Endothelial cell of umbilical vein (primary cell): ENCODE data around the gene EML6. TPM values are rescaled to one million over a fixed set of nuclear protein-coding genes. Genes with fewer than 3 reads are reported as not detected.

Source experiments
- BruUV-seq: library from RNA; stranded (reverse); fragments of 400-500 nt; replicated peaks from 2 replicates; lab custom pipeline; 2021; lab: Mats Ljungman, UMichigan
- CTCF ChIA-PET: fragments of 300-600, 350-600 bp; sonication (Branson Sonifier 250); formaldehyde crosslinking; loops from one replicate; lab custom pipeline; 2021; ENCODE audit warnings: antibody characterized with exemption, inconsistent platforms; lab: Charles Lee
- POLR2A ChIA-PET: fragments of 300-600, 350-600 bp; sonication (Branson Sonifier 250); formaldehyde crosslinking; loops from one replicate; lab custom pipeline; 2021; ENCODE audit warnings: antibody characterized with exemption, inconsistent platforms; lab: Charles Lee
- DNase-seq: peaks from one replicate; pipeline ENCODE4 v3.0.0-alpha.2; 2011; ENCODE audit warnings: low read depth, low spot score
- FAIRE-seq: peaks from 2 replicates; lab custom pipeline; 2011; peaks lifted over from hg19 to GRCh38; lab: Jason Lieb, UNC
- H2AFZ ChIP-seq: 2 replicates; pipeline ENCODE4 v1.6.0; 2012; ENCODE audit warnings: low read depth, low read length, control low read depth, inconsistent platforms
- H3K27ac ChIP-seq: 2 replicates; pipeline ENCODE4 v1.5.1; 2011; ENCODE audit warnings: low read depth, mild to moderate bottlenecking, control low read depth, low read length, moderate library complexity; ENCODE audit not compliant: insufficient read depth
- H3K27me3 ChIP-seq, 2 experiments: 2 replicates each; pipeline versions ENCODE4 v1.6.0 to v1.6.1; 2011; ENCODE audit warnings: low read length in 2 of 2, mixed read lengths in 1 of 2; ENCODE audit not compliant: control insufficient read depth in 2 of 2, insufficient read depth in 2 of 2
- H3K36me3 ChIP-seq, 2 experiments: 2 replicates in 1 of 2; 3 replicates in 1 of 2; pipeline ENCODE4 v1.5.1; 2011; ENCODE audit warnings: low read length in 2 of 2, mild to moderate bottlenecking in 1 of 2, moderate library complexity in 1 of 2; ENCODE audit not compliant: control insufficient read depth in 2 of 2, insufficient read depth in 2 of 2; ENCODE audit errors: extremely low read depth in 1 of 2
- H3K4me1 ChIP-seq: 3 replicates; pipeline ENCODE4 v1.5.1; 2011; ENCODE audit warnings: mild to moderate bottlenecking, low read length; ENCODE audit not compliant: control insufficient read depth, insufficient read depth; ENCODE audit errors: extremely low read depth
- H3K4me2 ChIP-seq: 2 replicates; pipeline ENCODE4 v1.6.1; 2011; ENCODE audit warnings: low read length, control low read depth, mixed read lengths; ENCODE audit not compliant: insufficient read depth
- H3K4me3 ChIP-seq, 3 experiments: fragments of 200-600 bp in 1 of 3; sonication (generic), shearing (Covaris generic) in 1 of 3; replicated peaks in 1 of 3; 2 replicates each; pipeline ENCODE4 v1.5.1; 2011 to 2016; ENCODE audit warnings: control low read depth in 3 of 3, low read length in 3 of 3, mild to moderate bottlenecking in 2 of 3, inconsistent platforms in 1 of 3, low read depth in 1 of 3, moderate library complexity in 1 of 3; ENCODE audit not compliant: insufficient read depth in 1 of 3
- H3K79me2 ChIP-seq: 2 replicates; pipeline ENCODE4 v1.6.0; 2012; ENCODE audit warnings: low read length, inconsistent platforms; ENCODE audit not compliant: control insufficient read depth, insufficient read depth
- H3K9ac ChIP-seq: replicated peaks from 2 replicates; pipeline ENCODE3; 2011; ENCODE audit warnings: low read length, control low read depth; ENCODE audit not compliant: insufficient read depth; ENCODE audit errors: extremely low read depth
- H3K9me1 ChIP-seq: replicated peaks from 3 replicates; pipeline ENCODE4 v1.6.0; 2011; ENCODE audit warnings: mild to moderate bottlenecking, low read length; ENCODE audit not compliant: control insufficient read depth, insufficient read depth; ENCODE audit errors: extremely low read depth
- H3K9me3 ChIP-seq: replicated peaks from 2 replicates; pipeline ENCODE4 v1.5.1; 2012; ENCODE audit warnings: low read length, inconsistent platforms; ENCODE audit not compliant: control insufficient read depth, insufficient read depth
- H4K20me1 ChIP-seq: replicated peaks from 2 replicates; pipeline ENCODE3; 2011; ENCODE audit warnings: mild to moderate bottlenecking, low read length; ENCODE audit not compliant: control insufficient read depth, insufficient read depth; ENCODE audit errors: extremely low read depth
- EZH2 ChIP-seq: IDR thresholded peaks from 2 replicates; pipeline ENCODE4 v1.6.1; 2012; ENCODE audit warnings: borderline replicate concordance, low read depth, mild to moderate bottlenecking, moderate library complexity, low read length, inconsistent platforms; ENCODE audit not compliant: severe bottlenecking
- FOS ChIP-seq: IDR thresholded peaks from 2 replicates; pipeline ENCODE4 v1.6.1; 2011; ENCODE audit warnings: mild to moderate bottlenecking, low read length, moderate library complexity, borderline replicate concordance; ENCODE audit not compliant: insufficient read depth
- GATA2 ChIP-seq: IDR thresholded peaks from 2 replicates; pipeline ENCODE4 v1.7.0; 2011; ENCODE audit warnings: low read depth, mild to moderate bottlenecking, moderate library complexity, mixed read lengths, low read length; ENCODE audit not compliant: insufficient read length, insufficient read depth
- JUN ChIP-seq: IDR thresholded peaks from 2 replicates; pipeline ENCODE4 v1.6.1; 2011; ENCODE audit warnings: borderline replicate concordance, low read depth; ENCODE audit not compliant: insufficient read length, insufficient read depth
- MAX ChIP-seq: IDR thresholded peaks from 2 replicates; pipeline ENCODE4 v1.6.1; 2011; ENCODE audit not compliant: insufficient read depth, insufficient read length
- MYC ChIP-seq: IDR thresholded peaks from one replicate; pipeline ENCODE4 v1.6.1; 2011; ENCODE audit warnings: mild to moderate bottlenecking, low read depth, low read length
- POLR2A ChIP-seq: IDR thresholded peaks from 2 replicates; pipeline ENCODE4 v1.6.1; 2012; ENCODE audit warnings: low read depth, mild to moderate bottlenecking, control low read depth, low read length
- POLR2AphosphoS5 ChIP-seq: IDR thresholded peaks from 2 replicates; pipeline ENCODE4 v1.6.1; 2012; ENCODE audit warnings: low read depth, mild to moderate bottlenecking, control low read depth, low read length, moderate library complexity; ENCODE audit not compliant: insufficient read depth
- dilution Hi-C: fragments of 300-500 bp; cut with MboI; formaldehyde crosslinking; loops from one replicate; pipeline ENCODE4 v1.15.0; 2019; ENCODE audit warnings: low sequenced_read_pairs; ENCODE audit not compliant: extremely low pct_ligation_motif_present
- intact Hi-C: fragments of 100-400 bp; cut with micrococcal nuclease; formaldehyde crosslinking; loops from one replicate; pipeline ENCODE4 v1.10.0; 2022
- polyA plus RNA-seq, 4 experiments: library from polyadenylated mRNA; depleted of rRNA in 3 of 4; stranded (reverse) in 3 of 4; unstranded in 1 of 4; fragments of >200 nt; gene quantifications; 2 replicates each; pipeline versions ENCODE4 v1.2.1 to v1.2.3, GENCODE V29; 2011 to 2012; ENCODE audit warnings: missing spikeins in 1 of 4
- total RNA-seq: library from RNA; stranded (reverse); gene quantifications from 2 replicates; pipeline ENCODE4 v1.2.3, GENCODE V29; 2021
- TF ChIP-seq, protein P1 (sequence below), 2 donors: IDR thresholded peaks; 1 replicate in 1 of 2; 2 replicates in 1 of 2; pipeline ENCODE4 v1.5.1; 2011; ENCODE audit warnings: low read length in 2 of 2, mild to moderate bottlenecking in 2 of 2, moderate library complexity in 2 of 2, control low read depth in 1 of 2, inconsistent platforms in 1 of 2, low read depth in 1 of 2; ENCODE audit not compliant: insufficient read depth in 1 of 2; ENCODE audit errors: extremely low read depth in 1 of 2

The EML6 gene
- total and polyA plus RNA-seq, 2 donors (not counting 3 experiments of a cell fraction or from before 2014, with no cell fraction given), result 0.79 to 2.1 TPM

GRCh38 chr2:54915101-54915500 lies 191.6 kb downstream of the EML6 start:
- DNase-seq (no peak), FAIRE-seq (no peak)
- Histone ChIP-seq H3K27me3 (peaks cover 6 to 12% of the 10 kb centered on the region in 2 experiments), H3K27ac (no peak overlapping the region), H4K20me1 (no peaks in the 10 kb centered on the region), H3K9ac (no peak overlapping the region), H3K79me2 (no peaks in the 10 kb centered on the region), H3K4me1 (no peaks in the 10 kb centered on the region), H3K36me3 (no peaks in the 10 kb centered on the region), H3K4me2 (no peak overlapping the region), H3K4me3 (no peak overlapping the region), H3K9me1 (no peaks in the 10 kb centered on the region), H3K9me3 (no peaks in the 10 kb centered on the region), H2AFZ (no peak overlapping the region)
- dilution Hi-C loops (no loop called here), intact Hi-C loops (no loop called here)
- POLR2A ChIA-PET, result no interaction called here
- TF ChIP-seq, protein P1, sequence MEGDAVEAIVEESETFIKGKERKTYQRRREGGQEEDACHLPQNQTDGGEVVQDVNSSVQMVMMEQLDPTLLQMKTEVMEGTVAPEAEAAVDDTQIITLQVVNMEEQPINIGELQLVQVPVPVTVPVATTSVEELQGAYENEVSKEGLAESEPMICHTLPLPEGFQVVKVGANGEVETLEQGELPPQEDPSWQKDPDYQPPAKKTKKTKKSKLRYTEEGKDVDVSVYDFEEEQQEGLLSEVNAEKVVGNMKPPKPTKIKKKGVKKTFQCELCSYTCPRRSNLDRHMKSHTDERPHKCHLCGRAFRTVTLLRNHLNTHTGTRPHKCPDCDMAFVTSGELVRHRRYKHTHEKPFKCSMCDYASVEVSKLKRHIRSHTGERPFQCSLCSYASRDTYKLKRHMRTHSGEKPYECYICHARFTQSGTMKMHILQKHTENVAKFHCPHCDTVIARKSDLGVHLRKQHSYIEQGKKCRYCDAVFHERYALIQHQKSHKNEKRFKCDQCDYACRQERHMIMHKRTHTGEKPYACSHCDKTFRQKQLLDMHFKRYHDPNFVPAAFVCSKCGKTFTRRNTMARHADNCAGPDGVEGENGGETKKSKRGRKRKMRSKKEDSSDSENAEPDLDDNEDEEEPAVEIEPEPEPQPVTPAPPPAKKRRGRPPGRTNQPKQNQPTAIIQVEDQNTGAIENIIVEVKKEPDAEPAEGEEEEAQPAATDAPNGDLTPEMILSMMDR (IDR thresholded peaks at IDR 0.05; ENCODE audit: extremely low read depth in 1 of 2, insufficient read depth in 1 of 2, low read depth in 1 of 2, low read length in 2 of 2), result no peak
- TF ChIP-seq POLR2AphosphoS5, result no peak
- TF ChIP-seq FOS, result no peak
- no peak for TF ChIP-seq EZH2
- no peak for TF ChIP-seq MYC
- no peak for TF ChIP-seq POLR2A
- BruUV-seq, result no TSS peak
- CTCF ChIA-PET, result no interaction called here

GRCh38 chr2:54916637-54917036 lies 193.2 kb downstream of the EML6 start:
- H3K79me2 ChIP-seq, result no peaks in the 10 kb centered on the region
- peaks cover 6 to 10% of the 10 kb centered on the region in 2 experiments for H3K27me3 ChIP-seq
- POLR2A ChIA-PET, result no interaction called here
- H4K20me1 ChIP-seq, result no peaks in the 10 kb centered on the region
- H3K4me3 ChIP-seq, result no peak overlapping the region
- H3K27ac ChIP-seq, result no peak overlapping the region
- no peaks in the 10 kb centered on the region for H3K9me1 ChIP-seq
- CTCF ChIA-PET, result no interaction called here
- TF ChIP-seq POLR2A (no peak), JUN (no peak), MAX (no peak), GATA2 (no peak), FOS (no peak), POLR2AphosphoS5 (no peak), EZH2 (no peak), MYC (no peak)
- TF ChIP-seq, protein P1 (IDR thresholded peaks at IDR 0.05; ENCODE audit: extremely low read depth in 1 of 2, insufficient read depth in 1 of 2, low read depth in 1 of 2, low read length in 2 of 2), result no peak
- no peak overlapping the region for H3K4me2 ChIP-seq
- H3K36me3 ChIP-seq, result no peaks in the 10 kb centered on the region
- intact Hi-C loops (no loop called here), dilution Hi-C loops (no loop called here)
- FAIRE-seq, result no peak
- no peak overlapping the region for H3K9ac ChIP-seq
- DNase-seq, result no peak
- no peak overlapping the region for H2AFZ ChIP-seq
- no peaks in the 10 kb centered on the region for H3K9me3 ChIP-seq
- H3K4me1 ChIP-seq, result no peaks in the 10 kb centered on the region
- no TSS peak for BruUV-seq
